ENCODE results near the gene HGFAC.
A peak's percentile ranks its signal among the peaks of the same experiment; 100 is the strongest.

Gene HGFAC

DNA sequence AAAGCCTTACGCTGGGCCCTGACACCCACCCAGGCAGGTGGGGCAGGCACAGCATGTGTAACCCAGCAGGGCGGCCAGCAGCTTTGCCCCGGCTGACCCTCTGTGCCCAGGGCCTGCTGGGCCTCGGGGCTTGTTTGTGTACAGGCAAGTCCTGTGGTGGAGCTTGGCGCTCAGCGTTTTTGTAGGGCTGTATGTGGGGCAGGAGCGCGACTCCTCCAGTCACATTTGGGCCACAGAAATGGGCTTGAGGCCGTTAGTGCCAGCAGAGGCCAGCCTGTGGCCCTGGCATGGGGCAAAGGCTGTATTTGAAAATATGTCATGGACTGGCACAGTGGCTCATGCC is 14.7 kb upstream of the HGFAC start:
- no peak for DNase-seq

DNA sequence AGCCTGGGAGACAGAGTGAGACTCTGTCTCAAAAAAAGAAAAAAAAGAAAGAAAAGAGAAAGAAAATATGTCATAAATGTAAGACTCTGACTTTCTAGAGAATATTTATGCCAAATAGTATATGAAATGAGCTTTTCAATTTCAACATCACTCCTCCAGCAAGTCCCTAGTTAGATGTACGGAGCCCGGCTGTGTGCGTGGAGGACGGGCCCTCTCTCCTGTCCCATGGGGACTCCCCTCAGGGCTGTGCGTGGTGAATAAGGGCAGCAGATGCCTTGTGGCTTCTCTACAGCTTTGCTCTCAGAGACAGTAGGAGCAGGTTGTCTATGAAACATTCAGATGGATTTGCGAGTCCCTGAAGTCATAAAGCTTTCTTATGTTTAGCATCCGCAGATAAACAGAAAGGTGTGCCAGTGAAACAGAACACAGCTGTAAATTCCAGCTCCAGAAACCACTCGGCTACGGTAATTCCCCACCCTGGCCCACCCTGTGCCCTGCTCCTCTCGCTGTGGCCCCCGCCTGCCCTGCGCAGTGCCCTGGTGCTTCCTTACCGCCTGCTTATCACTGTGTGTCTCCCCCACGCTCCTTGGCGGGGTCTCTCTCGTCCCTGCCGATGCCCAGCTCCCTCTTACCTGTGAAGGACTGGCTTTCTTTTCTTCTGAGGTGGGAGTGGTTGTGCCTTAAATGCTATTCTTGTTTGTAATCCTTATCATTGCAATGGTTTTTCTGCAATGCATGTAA is 13.9 kb upstream of the HGFAC start:
- DNase-seq: no peak

DNA sequence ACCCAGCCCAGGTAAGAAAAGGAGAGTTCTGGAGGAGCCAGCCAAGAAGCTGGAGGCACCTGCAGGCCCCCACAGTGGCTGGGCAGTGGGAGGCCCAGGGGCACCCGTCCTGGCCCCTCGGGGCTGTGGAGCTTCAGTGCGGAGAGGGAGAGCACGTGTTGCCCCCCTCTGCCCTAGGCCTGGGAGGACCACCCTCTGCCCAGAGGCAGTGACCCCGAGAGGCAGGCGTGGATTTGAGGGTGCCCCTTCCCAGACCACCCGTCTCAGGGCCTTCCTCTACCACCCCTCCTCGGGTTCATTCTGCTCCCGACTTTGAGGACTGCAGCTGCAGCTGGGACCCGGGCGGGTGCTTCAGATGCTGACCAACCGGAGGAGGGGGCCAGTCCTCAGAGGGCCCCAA is 12.1 kb upstream of the HGFAC start:
- no peak for DNase-seq

DNA sequence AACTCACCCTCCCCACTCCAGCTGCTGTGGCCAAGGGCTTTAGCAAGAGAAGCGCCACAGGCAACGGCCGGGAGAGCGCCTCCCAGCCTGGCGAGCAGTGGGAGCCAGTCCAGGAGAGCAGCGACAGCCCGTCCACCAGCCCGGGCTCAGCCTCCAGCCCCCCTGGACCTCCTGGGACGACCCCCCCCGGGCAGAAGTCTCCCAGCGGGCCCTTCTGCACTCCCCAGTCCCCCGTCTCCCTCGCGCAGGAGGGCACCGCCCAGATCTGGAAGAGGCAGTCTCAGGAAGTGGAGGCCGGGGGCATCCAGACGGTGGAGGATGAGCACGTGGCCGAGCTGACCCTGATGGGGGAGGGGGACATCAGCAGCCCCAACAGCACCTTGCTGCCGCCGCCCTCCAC is 11.2 kb upstream of the HGFAC start:
- no peak for DNase-seq

DNA sequence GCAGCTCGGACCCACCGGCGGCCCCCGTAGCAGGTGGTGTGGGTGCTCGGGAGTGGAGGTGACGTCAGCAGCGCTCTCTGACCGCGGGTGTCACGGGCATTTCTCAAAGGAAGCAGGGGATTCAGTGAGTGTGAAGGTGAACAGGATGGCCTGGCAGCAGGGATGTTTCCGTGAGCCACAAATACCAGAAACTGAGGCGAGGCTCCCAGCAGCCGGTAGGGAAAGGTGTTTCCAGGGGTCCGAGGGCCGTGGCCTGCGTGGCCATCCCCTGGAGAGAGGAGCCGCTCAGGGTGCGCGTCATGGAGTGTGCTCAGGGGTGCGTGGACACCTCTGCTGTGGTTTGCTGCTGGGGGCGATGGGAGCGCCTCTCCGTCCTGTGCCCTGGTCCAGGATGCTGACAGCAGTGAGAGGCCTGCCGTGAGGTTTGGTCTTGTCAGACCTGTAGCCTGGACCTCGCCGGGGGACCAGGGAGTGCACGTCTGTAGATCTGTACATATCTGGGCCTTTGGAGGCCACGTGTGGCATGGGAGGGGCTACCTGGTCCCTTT is 10.2 kb upstream of the HGFAC start:
- DNase-seq: no peak

DNA sequence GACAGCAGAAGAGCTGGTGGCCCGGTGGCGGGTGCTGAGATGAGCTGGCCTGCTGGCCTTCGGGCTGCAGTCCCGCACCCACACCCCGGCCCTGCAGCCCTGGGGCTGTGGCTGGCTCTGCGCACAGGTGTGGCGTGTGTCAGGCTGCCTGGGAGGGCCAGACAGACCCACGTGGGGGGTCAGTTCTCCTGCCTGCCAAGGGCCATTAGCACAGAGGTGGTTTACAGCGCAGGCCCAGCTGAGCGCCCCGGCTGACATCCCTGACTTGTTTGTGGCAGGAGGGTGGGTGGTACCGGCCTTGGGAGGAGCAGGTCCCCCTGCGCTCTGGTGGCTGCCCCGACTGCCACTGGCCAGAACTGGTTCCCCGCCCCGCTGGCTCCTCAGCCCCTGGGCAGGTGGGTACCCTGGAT is 9.4 kb upstream of the HGFAC start:
- DNase-seq: no peak

DNA sequence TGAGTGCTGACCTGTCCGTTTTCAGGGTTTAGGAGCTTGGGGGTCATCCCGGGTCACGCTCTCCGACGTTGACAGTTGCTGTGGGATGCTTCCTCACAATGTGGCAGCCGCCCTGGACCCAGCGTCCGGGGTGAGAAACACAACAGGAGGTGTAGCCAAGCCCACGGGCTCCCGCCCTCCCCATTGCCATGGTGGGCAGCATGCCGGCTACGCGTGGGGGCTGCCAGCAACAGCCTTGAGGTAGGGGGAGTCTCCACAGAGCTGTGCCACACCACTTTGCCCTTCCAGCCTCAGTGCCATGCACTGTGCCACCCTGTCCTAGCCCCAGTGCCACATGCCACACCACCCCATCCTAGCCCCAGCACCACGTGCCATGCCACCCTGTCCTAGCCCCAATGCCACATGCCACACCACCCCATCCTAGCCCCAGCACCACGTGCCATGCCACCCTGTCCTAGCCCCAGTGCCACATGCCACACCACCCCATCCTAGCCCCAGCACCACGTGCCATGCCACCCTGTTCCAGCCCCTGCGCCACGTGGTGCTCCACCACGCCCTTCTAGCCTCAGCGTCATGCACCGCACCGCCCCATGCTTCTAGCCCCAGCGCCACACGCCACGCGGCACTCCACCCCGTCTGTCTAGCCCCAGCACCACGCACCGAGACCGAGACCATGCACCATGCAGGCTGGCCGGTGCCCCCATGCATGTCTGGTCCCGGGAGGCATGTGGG is 8.5 kb upstream of the HGFAC start:
- no peak for DNase-seq

DNA sequence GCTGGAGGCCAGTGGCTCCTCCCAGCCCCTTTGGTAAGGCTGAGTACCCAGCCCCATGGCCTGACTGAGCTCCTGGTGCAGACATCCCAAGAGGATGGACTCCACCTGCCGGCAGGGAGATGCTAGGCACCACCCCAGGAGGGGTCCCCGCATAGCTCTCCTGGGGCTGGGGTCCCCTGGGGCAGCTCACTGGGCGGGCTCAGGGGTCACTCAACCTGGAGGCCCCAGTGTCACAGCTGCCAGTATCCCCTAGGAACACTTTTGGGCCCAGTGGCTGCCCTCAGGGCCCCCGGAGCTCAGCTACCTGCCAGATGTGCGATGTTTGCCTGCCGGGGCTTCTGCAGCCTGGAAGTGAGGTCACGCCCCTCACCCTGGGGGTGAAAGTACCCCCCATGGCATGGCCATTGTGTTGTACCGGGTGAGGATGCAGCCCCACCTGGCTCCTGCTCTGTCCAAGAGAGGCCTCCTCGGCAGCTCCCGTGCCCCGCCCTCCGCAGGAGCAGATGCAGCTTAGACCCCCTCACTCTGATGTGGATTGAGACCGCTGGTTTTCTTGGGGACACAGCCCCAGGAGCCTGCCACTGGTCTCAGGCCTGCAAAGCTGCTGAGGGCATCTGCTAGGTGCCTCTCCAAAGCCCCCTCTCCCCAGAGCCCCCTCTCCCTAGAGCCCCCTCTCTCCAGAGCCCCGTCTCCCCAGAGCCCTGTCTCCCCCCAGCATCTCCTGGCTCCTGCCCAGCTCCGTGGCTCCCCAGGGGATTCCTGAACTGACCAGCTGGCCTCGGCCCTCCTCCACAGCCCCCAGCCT is 6.7 kb upstream of the HGFAC start:
- no peak for DNase-seq

DNA sequence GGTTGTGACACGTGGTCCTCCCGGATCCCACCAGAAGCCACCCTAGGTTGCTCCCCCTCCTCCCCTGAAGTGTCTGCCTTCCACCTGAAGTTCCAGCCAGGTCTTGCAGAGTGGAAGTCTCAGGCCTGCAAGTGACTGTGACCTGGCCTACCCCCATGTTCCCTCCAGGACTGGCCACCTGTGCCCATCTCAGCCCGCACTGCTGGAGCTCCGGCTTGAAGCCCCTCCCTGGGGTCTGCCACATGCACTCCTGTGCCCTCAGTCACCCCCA is 6.1 kb upstream of the HGFAC start:
- no peak for DNase-seq

DNA sequence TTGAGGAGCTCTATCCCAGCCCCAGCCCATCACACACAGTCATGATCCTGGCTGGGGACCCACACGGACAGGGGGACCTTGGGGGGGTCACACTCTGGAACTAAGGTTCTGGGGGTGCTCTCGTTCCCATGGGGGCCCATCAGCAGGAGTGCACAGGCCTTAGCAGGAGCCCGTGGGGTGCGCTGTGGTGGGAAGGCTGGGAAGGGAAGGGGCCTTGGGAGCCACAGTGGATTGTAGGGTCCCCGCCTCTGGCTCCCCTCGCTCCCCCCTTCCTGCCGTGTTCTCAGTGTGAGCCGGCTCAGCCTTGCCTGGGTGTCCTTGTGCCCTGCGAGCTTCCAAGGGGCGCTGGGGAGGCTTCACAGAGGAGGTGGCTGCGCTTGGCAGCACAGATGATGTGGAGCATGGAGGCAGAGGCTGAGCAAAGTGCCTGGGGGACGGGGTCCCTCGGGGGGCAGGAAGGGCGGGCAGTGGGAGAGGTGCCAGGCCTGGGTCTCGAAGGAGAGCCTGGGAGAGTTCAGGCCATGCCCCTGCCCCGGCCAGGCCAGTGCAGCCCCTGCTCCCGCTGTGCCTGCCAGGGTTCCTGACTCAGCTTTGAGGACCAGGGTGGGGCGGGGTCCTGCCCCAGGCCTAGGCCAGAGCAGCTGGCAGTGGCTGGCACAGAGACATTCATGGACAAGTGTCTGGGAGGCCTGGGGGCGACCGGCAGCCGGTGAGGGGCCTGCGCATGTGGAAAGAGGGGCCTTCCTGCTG is 5.5 kb upstream of the HGFAC start:
- DNase-seq: no peak

DNA sequence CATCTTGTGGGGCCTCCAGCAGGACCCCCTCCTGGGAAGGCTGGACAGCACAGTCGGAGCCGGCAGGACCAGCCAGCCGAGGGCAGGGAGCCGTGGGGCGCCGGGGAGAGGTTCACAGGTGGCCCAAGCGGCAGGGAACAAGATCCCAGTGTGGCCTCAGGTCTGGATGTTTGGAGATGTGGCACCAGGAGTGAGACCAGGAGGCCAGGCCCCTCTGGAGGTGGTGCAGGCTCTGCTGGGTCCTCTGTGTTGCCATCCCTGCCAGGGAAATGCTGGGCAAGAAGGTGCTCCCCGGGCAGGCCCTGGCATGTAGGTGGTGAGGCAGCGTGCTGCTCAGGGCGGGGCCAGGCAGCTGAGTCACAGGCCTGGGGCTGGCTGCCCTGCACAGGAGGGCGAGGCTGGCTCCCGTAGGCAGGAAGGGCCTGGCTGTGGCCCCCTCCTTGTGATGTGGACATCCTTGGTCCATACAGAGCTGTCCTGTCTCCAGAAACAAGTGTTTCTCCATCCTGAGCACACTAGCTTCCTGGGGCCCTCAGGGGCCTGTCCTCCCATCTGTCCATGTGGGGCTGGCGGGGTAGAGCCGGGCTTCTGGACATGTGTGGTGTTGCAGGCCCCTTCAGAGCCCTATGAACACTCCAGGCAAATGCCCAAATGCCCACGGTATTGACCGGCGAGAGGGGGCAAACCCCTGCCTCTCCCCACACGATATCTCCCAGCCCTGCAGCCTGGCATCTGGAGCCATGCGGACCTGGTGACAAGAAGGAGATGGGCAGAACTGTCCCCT is 4.8 kb upstream of the HGFAC start:
- no peak for DNase-seq

DNA sequence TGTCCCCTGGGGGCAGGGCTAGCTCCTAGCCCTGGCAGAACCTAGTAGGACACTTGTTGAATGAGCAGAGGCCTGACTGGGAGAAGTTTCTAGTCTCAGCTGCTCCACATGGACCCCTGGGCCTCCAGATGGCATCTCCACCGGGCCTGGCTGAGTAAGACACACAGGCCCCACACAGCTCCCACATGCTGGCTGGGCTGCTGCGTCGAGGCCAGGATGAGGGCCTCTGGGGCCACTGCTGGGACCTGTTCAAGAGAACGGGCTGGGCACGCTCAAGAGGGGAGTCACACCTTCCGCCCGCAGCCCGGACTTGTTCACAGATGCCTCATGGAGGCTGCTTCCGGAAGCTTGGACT is 4.2 kb upstream of the HGFAC start:
- no peak for DNase-seq

DNA sequence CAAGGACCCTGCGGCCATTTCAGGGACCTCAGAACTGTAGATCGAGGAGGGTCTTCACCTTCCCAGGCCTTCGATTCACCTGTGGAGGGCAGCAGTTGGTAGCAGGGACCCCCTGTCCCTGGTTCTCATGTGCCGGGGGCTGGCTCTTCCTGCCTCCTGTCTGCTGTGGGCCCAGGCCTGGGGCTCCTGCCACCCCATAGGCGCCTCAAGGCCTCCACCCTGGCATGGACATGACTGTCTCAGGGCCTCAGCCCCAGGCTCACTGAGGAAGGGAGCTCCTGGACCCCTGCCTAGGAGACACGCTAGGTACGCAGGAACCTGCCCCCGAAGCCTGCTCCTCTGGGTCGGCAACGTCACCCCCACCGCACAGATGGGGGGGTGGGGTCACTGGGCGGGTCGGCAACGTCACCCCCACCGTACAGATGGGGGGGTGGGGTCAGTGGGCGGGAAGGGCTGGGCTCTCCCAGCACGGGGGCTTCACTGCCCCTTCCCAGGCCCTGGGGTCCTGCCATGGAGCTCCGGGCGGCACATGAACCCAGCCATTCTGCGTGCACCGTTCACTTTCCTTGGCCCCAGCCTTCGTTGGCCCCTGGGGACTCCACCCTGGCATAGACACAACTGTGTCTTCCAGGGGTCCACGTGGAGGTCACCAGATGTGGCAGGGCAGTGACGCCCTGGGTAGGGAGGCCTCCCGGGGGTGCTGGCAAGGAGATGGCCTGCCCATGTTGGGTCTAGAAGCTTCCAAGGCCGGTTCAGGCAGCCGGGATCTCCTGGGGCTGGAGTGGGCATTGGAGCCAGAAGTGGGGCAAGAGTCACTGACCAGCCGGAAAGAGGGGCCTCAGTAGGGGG is 3.5 kb upstream of the HGFAC start:
- DNase-seq: no peak

DNA sequence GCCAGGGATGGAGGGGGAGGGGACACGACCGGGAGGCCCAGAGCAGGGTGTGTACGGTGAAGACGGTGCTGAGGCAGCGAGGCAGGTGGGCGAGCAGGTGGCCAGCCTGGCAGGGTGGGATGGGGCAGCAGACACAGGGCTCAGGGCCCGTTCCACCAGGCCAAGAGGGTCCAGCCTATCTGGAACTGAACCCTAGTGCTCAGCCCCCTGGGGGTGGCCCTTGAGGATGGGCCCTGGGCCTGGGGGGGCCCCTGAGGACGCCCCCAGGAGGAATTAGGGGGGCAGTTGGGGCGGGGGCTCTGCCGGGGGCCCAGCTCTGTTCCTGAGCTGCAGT is 3.0 kb upstream of the HGFAC start:
- no peak for DNase-seq

DNA sequence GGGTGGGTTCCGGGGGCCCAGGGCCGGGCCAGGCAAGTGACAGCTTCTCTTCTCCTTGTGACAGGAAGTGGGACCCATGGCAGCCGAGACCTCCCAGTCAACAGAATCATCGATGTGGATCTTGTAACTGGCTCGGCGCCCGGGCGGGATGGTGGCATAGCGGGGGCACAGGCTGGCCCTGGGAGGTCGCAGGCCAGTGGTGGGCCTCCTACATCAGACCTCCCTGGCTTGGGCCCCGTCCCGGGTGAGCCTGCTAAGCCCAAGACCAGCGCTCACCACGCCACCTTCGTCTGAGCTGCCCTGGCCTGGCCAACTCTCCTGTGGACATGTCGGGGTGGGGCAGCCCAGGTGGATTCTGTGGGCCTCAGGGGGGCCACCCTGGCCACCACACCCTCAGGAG is 2.4 kb upstream of the HGFAC start:
- no peak for DNase-seq

DNA sequence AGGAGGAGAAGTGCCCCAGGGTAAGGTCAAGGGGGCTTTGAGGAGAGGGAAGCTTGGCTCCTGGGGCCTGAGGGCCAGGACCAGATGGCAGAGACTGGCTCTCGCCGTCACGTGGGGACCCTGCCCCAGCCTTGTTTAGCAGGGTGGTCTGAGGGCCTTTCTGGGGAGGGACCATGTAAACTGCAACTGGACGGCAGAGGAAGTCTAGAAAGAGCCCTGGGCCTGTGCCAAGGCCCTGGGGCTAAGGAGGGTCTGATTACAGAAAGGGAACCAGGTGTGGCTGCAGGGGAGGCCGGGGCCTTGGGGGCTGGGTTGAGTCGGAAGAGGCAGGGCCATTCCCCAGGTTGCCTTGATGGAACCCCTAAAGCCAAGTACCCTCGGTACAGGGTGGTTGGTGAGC is 1.8 kb upstream of the HGFAC start:
- no peak for DNase-seq

DNA sequence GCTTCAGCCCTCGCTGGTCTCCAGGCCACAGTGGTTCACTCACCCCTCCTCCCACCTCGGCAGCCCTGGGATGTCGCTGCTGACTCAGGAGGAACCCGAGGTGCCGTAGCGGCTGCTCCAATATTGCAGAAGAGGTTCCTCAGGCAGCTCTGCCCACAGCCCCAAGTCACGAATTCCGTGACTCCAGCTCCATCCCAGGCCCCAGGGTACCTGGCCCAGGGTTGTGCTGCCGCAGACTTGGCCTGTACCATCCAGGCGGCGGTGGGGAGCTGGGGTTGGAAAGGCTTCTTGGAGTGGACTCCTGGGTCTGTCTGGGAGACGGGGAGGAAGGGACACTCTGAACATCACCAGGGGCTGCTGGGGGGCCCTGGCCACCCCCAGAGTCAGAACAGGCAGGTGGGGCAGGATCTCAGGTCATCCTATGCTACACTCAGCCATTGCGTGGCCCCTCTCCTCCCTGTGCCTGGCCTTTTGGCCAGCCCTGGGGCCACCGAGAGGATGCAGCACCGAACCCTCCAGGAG is 728 bp upstream of the HGFAC start:
- no peak for DNase-seq

DNA sequence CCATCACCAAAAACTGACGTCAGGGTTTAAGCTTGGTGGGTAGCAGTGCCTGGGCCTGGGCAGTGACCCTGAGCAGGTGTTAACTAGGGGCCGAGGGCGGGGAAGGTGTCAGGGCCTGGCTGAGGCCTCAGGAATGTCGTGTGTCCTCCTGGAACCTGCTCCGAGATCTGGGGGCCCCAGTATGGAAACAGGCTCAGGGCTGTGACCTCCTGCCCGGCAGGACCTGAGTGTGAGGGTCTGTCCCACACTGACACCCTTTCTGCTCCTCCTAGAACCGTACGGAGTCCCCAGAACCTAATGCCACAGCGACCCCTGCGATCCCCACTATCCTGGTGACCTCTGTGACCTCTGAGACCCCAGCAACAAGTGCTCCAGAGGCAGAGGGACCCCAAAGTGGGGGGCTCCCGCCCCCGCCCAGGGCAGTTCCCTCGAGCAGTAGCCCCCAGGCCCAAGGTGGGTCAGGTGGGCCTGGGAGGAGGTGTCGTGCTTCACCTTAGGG is 741 bp downstream of the HGFAC start:
- DNase-seq: no peak

DNA sequence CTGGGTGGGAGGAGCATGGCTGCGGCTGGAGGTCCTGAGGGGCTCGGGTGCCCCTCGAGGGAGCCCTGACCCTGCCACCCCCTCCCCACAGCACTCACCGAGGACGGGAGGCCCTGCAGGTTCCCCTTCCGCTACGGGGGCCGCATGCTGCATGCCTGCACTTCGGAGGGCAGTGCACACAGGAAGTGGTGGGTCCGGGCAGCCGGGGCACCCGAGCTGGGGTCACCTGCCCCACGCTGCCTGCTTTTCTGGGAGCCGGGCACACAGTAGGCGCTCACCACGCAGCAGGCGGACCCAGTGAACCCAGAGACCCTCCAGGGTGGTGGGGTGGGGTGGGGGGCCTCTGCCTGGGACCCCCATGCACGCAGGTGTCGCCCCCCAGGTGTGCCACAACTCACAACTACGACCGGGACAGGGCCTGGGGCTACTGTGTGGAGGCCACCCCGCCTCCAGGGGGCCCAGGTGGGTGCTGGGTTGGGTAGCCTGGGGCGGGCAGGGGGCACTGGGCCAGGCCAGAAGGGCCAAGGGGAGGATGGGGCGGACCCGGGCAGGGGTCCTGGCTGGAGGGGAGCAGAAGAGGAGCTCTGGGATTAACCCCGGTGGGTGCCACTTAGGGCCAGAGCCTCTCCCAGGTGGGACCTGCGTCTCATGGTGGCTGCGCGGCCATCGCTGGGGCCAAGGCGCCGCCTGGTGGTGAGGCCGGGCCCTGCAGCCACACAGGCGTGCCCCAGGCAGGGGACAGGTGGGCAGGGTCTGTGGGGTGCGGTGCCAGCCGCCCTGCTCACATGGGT is 1.4 kb downstream of the HGFAC start:
- DNase-seq: peak; percentile 20 to 35

DNA sequence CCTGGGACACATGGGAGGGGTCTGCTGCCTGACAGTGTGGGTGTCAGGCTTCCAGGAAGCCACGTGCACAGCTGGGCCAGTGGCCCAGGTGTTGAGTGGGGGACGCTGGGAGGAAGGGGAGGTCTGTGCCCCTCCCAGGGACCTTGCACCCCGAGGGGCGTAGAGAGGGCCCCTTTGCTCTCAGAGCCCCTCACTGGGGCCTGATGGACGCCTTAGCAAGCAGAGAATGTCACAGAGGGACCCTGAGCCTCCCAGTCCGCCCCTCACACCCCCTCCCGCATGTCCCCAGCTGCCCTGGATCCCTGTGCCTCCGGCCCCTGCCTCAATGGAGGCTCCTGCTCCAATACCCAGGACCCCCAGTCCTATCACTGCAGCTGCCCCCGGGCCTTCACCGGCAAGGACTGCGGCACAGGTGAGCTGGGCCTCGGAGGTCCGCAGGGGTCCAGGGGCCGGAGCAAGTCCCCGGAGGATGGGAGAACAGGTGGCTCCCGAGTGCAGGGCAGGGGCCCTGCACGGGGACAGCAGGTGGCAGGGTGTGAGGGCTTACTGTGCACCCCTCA is 2.1 kb downstream of the HGFAC start:
- DNase-seq: no peak
